ENCODE measurements around the gene SYNE2. TPM values are rescaled to one million over a fixed set of nuclear protein-coding genes. Genes with fewer than 3 reads are reported as not detected.

SYNE2 gene
- total RNA-seq, 1 donor from 2014 or later: 518 TPM

- Histone ChIP-seq H3K27ac (peak overlapping the region; percentile 46 to 50), H3K27me3 (no peaks in the 10 kb centered on the region), H3K9me3 (no peaks in the 10 kb centered on the region), H3K36me3 (peaks cover 66 to 92% of the 10 kb centered on the region in 2 donors), H3K4me1 (peaks cover 0 to 5% of the 10 kb centered on the region in 2 donors), H3K4me3 (no peak overlapping the region)
- no peak for DNase-seq (ENCODE audit: low spot score in 2 of 2)
- no peak for TF ChIP-seq CTCF (IDR thresholded peaks at IDR 0.05)
- intact Hi-C loops (cut with DNase I): no loop called here
These were observed 359.9 kb downstream of the SYNE2 start for GRCh38 chr14:64212666-64213065.

- Histone ChIP-seq H3K27ac (peak overlapping the region; percentile 46 to 50), H3K36me3 (peaks cover 70 to 95% of the 10 kb centered on the region in 2 donors)
These were observed 360.3 kb downstream of the SYNE2 start for GRCh38 chr14:64213086-64213485.

GRCh38 chr14:64213853-64214570, 361.2 kb downstream of the SYNE2 start:
- H3K27me3 ChIP-seq: no peaks in the 10 kb centered on the region
- no peaks in the 10 kb centered on the region for H3K9me3 ChIP-seq
- peak overlapping the region; percentile 46 to 50 for H3K27ac ChIP-seq
- H3K4me3 ChIP-seq: no peak overlapping the region
- H3K36me3 ChIP-seq: peaks cover 69 to 95% of the 10 kb centered on the region in 2 donors
- DNase-seq (ENCODE audit: low spot score in 2 of 2): no peak
- no peak for TF ChIP-seq CTCF (IDR thresholded peaks at IDR 0.05)
- H3K4me1 ChIP-seq: peaks cover 0 to 5% of the 10 kb centered on the region in 2 donors
- intact Hi-C loops (cut with DNase I): no loop called here

More at GRCh38 chr14:64213086-64213485, 360.3 kb downstream of the SYNE2 start:
- TF ChIP-seq CTCF (IDR thresholded peaks at IDR 0.05): no peak
- no peak for DNase-seq (ENCODE audit: low spot score in 2 of 2)
- H3K4me1 ChIP-seq: peaks cover 0 to 5% of the 10 kb centered on the region in 2 donors
- no peaks in the 10 kb centered on the region for H3K27me3 ChIP-seq
- intact Hi-C loops (cut with DNase I): no loop called here
- no peaks in the 10 kb centered on the region for H3K9me3 ChIP-seq
- H3K4me3 ChIP-seq: no peak overlapping the region

- Histone ChIP-seq H3K36me3 (peaks cover 69 to 95% of the 10 kb centered on the region in 2 donors), H3K4me1 (peaks cover 0 to 5% of the 10 kb centered on the region in 2 donors), H3K27me3 (no peaks in the 10 kb centered on the region), H3K4me3 (no peak overlapping the region), H3K27ac (no peak overlapping the region), H3K9me3 (no peaks in the 10 kb centered on the region)
- no peak for DNase-seq (ENCODE audit: low spot score in 2 of 2)
- intact Hi-C loops (cut with DNase I): no loop called here
- TF ChIP-seq CTCF (IDR thresholded peaks at IDR 0.05): no peak
These were observed 362.5 kb downstream of the SYNE2 start for GRCh38 chr14:64215274-64215673.

GRCh38 chr14:64215978-64216377, 363.2 kb downstream of the SYNE2 start:
- no peak for DNase-seq (ENCODE audit: low spot score in 2 of 2)
- H3K27ac ChIP-seq: no peak overlapping the region
- H3K4me3 ChIP-seq: no peak overlapping the region
- H3K27me3 ChIP-seq: no peaks in the 10 kb centered on the region
- no peaks in the 10 kb centered on the region for H3K9me3 ChIP-seq
- no peak for TF ChIP-seq CTCF (IDR thresholded peaks at IDR 0.05)
- intact Hi-C loops (cut with DNase I): no loop called here
- peaks cover 0 to 5% of the 10 kb centered on the region in 2 donors for H3K4me1 ChIP-seq
- H3K36me3 ChIP-seq: peaks cover 70 to 96% of the 10 kb centered on the region in 2 donors

Data from ascending aorta (tissue), 2 donors.